GM19467 (cell line): ENCODE measurements around the gene MCC.

Experiments used
- ATAC-seq: cut with Tn5 transposase; IDR thresholded peaks from one replicate; pipeline ENCODE4 v1.9.1; 2021; ENCODE audit warnings: mild to moderate bottlenecking, moderate library complexity; ENCODE audit not compliant: unreplicated experiment

Gene MCC

GRCh38 chr5:113186061-113186460 lies 302.2 kb downstream of the MCC start:
- no peak for ATAC-seq

- no peak for ATAC-seq
Measured at GRCh38 chr5:113183694-113184093, 304.6 kb downstream of the MCC start.

GRCh38 chr5:113182658-113183344 lies 305.5 kb downstream of the MCC start:
- ATAC-seq, result no peak

- no peak for ATAC-seq
Measured at GRCh38 chr5:113181853-113182490, 306.3 kb downstream of the MCC start.

- no peak for ATAC-seq
Measured at GRCh38 chr5:113181409-113181808, 306.8 kb downstream of the MCC start.

DNA sequence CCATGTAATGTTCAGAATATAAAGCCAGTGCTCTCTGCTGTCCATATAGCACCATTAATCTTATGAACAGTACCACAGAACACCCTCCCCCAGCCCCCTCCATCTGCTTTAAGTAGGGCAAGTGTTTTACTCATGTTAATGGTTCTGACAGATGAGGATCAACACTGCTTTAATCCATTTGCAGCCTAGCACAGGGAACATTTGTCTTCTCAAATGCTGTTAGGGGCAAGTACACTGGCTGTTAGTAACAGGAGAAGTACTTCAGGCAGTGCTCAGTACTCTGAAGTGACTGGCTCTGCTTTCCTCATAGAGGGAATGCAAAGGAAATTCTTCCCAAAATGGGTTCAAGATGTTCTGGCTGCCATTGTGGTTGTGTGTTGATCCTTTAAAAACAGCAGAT lies 309.1 kb downstream of the MCC start:
- ATAC-seq, result no peak

DNA sequence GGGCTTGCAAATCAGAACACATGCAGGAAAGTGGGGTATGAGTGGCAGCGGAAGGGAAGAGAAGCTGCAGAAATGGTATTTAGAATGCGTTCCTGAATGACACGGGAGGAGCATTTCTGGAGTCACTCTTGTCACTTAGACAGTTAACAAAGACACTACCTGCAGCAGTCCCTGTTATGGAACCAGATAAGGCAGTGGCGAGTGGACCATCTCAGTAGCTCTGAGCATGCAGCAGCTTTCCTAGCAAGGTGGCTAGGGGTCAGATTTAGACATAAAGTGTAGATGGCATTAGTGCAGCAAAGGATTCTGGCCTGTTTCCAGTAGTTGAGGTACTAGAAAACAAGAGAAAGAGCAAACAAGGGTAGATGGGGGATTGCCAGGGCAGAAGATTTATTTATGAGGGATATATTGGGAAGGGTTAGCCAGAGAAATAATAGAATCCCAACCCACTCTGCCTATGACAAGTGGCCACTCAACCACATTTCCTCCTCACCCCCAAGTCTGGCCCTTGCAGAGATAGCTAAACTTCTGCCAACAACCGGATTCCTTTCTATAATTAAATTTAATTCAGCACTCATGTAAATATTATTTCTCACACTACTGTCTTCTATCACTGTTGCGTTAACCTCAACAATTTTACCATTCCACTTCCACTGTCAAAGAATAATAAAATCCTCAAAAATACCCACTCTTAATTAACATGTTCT lies 310.0 kb downstream of the MCC start:
- ATAC-seq, result no peak

DNA sequence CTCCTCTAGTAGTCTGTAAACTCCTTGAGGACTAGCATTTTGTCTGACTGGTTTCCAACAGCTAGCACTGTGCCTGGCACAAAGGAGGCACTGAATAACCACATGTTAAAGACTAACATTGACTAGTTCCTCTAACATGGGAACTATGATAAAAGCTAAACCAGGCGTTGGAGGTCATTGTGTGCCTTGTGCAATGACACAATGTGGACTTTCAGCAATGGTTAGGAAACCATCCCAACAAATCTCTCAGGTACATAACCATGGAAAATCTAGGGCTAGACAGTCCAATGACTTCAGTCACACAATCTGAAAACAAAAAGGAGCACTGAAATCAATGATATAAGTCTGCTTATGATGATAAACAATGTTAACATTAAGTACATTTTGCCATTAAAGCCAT lies 311.0 kb downstream of the MCC start:
- no peak for ATAC-seq

DNA sequence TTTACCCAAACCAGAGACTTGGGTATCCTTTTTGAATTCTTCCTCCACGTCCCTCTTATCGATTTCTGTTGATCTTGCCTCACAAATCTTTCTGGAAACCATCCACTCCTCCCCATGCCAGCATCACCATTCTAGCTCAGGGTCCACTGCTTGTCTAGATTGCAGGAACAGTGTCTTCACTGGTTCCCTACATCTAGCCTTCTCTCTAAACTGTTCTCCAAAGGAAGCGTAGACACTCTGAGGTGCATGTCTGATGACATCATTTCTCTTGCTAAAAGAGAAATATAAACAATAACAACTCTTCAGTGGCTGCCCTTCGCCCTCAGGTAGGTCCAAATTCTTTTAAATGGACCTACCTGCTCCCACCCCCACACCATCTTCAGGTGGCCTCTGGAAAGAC lies 311.5 kb downstream of the MCC start:
- no peak for ATAC-seq

DNA sequence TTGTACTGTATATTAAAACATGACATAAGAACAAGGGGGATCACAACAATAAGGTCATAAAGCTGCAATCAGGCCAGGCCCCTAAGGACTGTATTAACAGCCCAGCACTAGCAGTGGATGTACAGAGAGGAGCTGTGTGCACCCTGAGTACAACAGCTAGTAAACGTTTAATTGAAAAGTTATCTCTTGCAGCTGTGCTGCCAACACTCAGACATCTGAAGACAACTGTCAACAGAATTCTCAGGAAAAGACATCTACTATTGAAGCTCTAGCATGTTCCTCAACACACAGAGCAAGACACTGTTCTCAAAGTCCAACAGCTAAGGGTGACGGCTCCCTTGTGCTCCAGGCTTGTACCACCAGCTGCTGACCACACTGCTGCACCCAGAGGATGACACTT lies 312.1 kb downstream of the MCC start:
- ATAC-seq, result no peak

DNA sequence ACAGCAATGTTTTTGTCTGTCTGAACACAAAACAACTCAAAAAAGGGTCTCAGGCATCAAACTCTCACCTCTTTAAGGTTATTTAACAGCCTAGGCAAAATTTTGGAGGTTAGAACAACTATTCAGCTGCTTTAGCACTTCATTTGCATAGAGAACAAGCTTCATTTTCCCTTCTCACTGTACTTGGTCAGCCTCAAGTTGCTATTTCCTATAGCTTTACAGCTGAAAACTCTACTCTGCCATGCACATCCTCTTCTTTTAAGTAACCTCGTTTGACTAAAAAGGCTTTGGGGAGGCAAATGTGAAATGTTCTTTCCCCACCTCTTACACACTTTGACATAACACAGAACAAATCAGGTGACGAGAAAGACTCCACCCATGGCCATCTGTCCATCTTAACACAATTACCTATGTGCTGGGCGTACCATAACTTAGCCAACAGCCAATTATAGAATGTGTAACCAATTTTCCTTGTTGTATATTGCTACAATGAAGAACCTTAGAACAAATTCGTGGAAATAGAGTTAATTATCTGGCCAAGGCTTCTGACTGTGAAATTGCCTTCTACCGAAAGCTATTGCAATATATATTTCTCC lies 315.9 kb downstream of the MCC start:
- peak; percentile 73 for ATAC-seq

DNA sequence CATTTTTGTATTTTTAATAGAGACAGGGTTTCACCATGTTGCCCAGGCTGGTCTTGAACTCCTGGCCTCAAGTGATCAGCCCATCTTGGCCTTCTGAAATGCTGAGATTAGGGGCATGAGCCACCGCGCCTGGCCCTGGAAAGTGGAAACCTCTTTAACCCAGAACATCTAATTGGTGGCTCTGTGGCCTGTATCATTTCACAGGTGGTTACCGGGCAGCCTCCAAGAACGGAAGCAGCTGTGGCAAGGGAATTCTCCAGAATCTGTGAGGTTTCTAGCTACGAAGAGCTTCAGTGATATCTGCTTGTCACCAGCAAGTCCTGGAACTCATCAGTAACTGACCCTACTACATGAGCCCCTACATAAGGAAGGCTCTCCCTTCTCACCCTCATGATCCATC lies 316.7 kb downstream of the MCC start:
- ATAC-seq, result no peak

- ATAC-seq, result no peak
Measured at GRCh38 chr5:113170707-113171106, 317.5 kb downstream of the MCC start.

- no peak for ATAC-seq
Measured at GRCh38 chr5:113169720-113170119, 318.5 kb downstream of the MCC start.

DNA sequence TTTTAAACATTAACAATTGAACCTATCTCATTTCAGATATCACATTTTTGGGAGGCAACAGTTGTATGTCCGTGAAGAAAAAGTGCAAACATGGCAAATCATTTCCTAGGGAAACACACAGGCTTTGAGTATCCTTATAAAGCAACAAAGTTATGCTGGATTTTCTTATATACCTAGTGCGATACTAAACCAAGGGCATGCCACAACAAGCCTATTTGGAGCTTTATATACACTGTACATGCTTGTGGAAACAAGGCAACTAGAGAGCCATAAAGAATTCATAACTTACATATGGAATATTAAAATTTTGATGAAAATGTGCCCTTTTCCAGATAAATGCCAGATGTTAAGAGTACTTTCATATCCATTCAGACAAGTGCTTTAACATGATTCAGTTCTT lies 320.3 kb downstream of the MCC start:
- ATAC-seq, result no peak

GRCh38 chr5:113166852-113167366 lies 321.3 kb downstream of the MCC start:
- no peak for ATAC-seq

DNA sequence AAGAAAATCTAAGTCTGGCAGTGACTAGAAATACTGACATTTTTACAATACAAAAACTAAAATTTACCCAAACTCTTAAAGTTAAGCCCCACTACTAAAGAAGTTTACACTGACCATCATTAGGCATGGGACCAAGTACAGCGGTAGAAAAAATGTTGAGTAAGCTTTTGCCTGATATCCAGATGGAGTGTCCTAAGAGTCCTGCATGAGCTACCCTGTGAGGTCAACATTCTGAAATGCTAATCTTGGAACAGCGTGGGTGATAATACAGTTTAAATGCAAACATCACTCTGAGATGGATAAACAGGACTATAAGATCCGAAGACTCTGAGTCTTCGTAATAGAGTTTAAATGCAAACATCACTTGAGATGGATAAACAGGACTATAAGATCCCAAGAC lies 322.0 kb downstream of the MCC start:
- ATAC-seq, result no peak

DNA sequence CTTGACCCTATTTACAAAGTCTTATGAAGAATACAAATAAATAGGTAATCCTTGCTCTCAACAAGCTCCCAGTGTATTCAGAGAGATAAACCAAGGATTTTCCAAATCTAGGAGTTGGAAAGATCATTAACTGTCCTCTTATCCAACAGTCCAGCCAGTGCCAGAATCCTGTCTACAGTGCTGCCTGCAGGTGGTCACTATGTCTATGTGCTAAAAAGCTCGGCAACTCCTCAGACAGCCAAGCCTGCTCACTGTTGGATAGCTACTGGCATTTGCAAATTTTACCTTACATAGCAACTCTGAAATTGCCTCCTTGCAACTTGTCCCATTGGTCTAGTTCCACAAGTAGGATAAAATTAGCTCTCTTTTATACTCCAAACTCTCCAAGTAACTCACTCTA lies 324.2 kb downstream of the MCC start:
- no peak for ATAC-seq

- no peak for ATAC-seq
Measured at GRCh38 chr5:113163328-113163727, 324.9 kb downstream of the MCC start.

GRCh38 chr5:113162770-113163169 lies 325.5 kb downstream of the MCC start:
- ATAC-seq, result no peak

- ATAC-seq, result no peak
Measured at GRCh38 chr5:113162208-113162607, 326.0 kb downstream of the MCC start.

- ATAC-seq, result no peak
Measured at GRCh38 chr5:113161806-113162205, 326.4 kb downstream of the MCC start.
